SK-N-SH (cell line): ENCODE data around the gene PTPRA. TPM values are rescaled to one million over a fixed set of nuclear protein-coding genes. Genes with fewer than 3 reads are reported as not detected.

Source experiments
- CTCF ChIA-PET: fragments of 300-600, 350-600 bp; formaldehyde crosslinking; extraction: SDS; loops from one replicate; lab custom pipeline; 2021; lab: Yijun Ruan, JAX
- POLR2A ChIA-PET: fragments of 350-600 bp; sonication (Branson Sonifier 250); formaldehyde crosslinking; extraction: SDS; loops from one replicate; lab custom pipeline; 2020; ENCODE audit warnings: antibody characterized with exemption, inconsistent platforms; lab: Yijun Ruan, JAX
- DNase-seq: peaks from one replicate; pipeline ENCODE4 v3.0.0; 2012
- H2AFZ ChIP-seq: fragments of 200-600 bp; sonication (generic); 2 replicates; pipeline ENCODE4 v1.8.1; 2016; ENCODE audit warnings: antibody characterized with exemption, mild to moderate bottlenecking, low read depth
- H3F3A ChIP-seq: fragments of 200-600 bp; sonication (generic); replicated peaks from 2 replicates; pipeline ENCODE3; 2016; ENCODE audit warnings: antibody characterized with exemption, mild to moderate bottlenecking; ENCODE audit not compliant: insufficient read depth
- H3K27ac ChIP-seq, 2 experiments: fragments of 200-500 bp in 1 of 2; fragments of 200-600 bp in 1 of 2; sonication (Bioruptor generic) in 1 of 2; sonication (generic), shearing (Covaris generic) in 1 of 2; 2 replicates each; pipeline versions ENCODE4 v1.5.1 to v1.6.1; 2014 to 2016; ENCODE audit warnings: low read depth in 2 of 2, inconsistent platforms in 1 of 2, low read length in 1 of 2, mild to moderate bottlenecking in 1 of 2, mixed read lengths in 1 of 2
- H3K27me3 ChIP-seq: fragments of 200-600 bp; sonication (generic), shearing (Covaris generic); 2 replicates; pipeline ENCODE4 v1.6.1; 2016; ENCODE audit warnings: mixed run types; ENCODE audit not compliant: insufficient read depth
- H3K36me3 ChIP-seq, 2 experiments: fragments of 200-500 bp in 1 of 2; fragments of 200-600 bp in 1 of 2; sonication (Bioruptor generic) in 1 of 2; sonication (generic) in 1 of 2; replicated peaks in 1 of 2; 2 replicates each; pipeline versions ENCODE3 to v1.5.1; 2014 to 2016; ENCODE audit warnings: low read length in 1 of 2, mild to moderate bottlenecking in 1 of 2; ENCODE audit not compliant: insufficient read depth in 2 of 2, control insufficient read depth in 1 of 2
- H3K4me1 ChIP-seq, 2 experiments: fragments of 200-500 bp in 1 of 2; fragments of 200-600 bp in 1 of 2; sonication (Bioruptor generic) in 1 of 2; sonication (generic), shearing (Covaris generic) in 1 of 2; 2 replicates each; pipeline versions ENCODE4 v1.5.1 to v1.6.1; 2014 to 2016; ENCODE audit warnings: low read depth in 1 of 2, low read length in 1 of 2, mixed run types in 1 of 2; ENCODE audit not compliant: insufficient read depth in 2 of 2, control insufficient read depth in 1 of 2
- H3K4me2 ChIP-seq: fragments of 200-600 bp; sonication (generic), shearing (Covaris generic); 2 replicates; pipeline ENCODE4 v1.6.1; 2017; ENCODE audit warnings: mixed run types
- H3K4me3 ChIP-seq, 2 experiments: fragments of 200-500 bp in 1 of 2; fragments of 200-600 bp in 1 of 2; sonication (Bioruptor generic) in 1 of 2; sonication (generic), shearing (Covaris generic) in 1 of 2; 2 replicates each; pipeline versions ENCODE4 v1.5.1 to v1.8.1; 2014 to 2016; ENCODE audit warnings: low read depth in 2 of 2, inconsistent platforms in 1 of 2, low read length in 1 of 2, mild to moderate bottlenecking in 1 of 2, mixed read lengths in 1 of 2, moderate library complexity in 1 of 2
- H3K79me2 ChIP-seq: fragments of 200-600 bp; sonication (generic); 2 replicates; pipeline ENCODE4 v1.8.1; 2017; ENCODE audit warnings: mild to moderate bottlenecking; ENCODE audit not compliant: insufficient read depth
- H3K9ac ChIP-seq: fragments of 200-600 bp; sonication (generic); 2 replicates; pipeline ENCODE4 v1.6.1; 2017; ENCODE audit warnings: mixed run types
- H3K9me2 ChIP-seq: fragments of 200-600 bp; sonication (generic); 2 replicates; pipeline ENCODE4 v1.6.1; 2017; ENCODE audit warnings: mixed run types
- H3K9me3 ChIP-seq: fragments of 200-600 bp; sonication (generic); 2 replicates; pipeline ENCODE4 v1.6.1; 2017; ENCODE audit warnings: mixed run types, mild to moderate bottlenecking, moderate library complexity
- H4K20me1 ChIP-seq: fragments of 200-600 bp; sonication (generic); 2 replicates; pipeline ENCODE4 v1.6.1; 2017; ENCODE audit warnings: mild to moderate bottlenecking, mixed run types; ENCODE audit not compliant: insufficient read depth
- EP300 ChIP-seq, 2 experiments: IDR thresholded peaks; 2 replicates each; pipeline versions ENCODE4 v1.4.0 to v1.6.1; 2012; ENCODE audit warnings: borderline replicate concordance in 1 of 2, low read depth in 1 of 2, low read length in 1 of 2
- FOXM1 ChIP-seq: IDR thresholded peaks from 2 replicates; pipeline ENCODE4 v1.4.0; 2012; ENCODE audit warnings: low read depth, mild to moderate bottlenecking
- JUND ChIP-seq: IDR thresholded peaks from 2 replicates; pipeline ENCODE4 v1.4.0; 2012
- REST ChIP-seq: IDR thresholded peaks from 2 replicates; pipeline ENCODE4 v1.6.1; 2012; ENCODE audit warnings: mild to moderate bottlenecking, low read depth, low read length, moderate library complexity
- RXRA ChIP-seq: IDR thresholded peaks from 2 replicates; pipeline ENCODE4 v1.4.0; 2012; ENCODE audit warnings: low read depth, mild to moderate bottlenecking, borderline replicate concordance
- SMC3 ChIP-seq: IDR thresholded peaks from 2 replicates; pipeline ENCODE4 v1.6.1; 2012; ENCODE audit warnings: low read depth, low read length, improper control_type of control experiment
- WGBS: methylation state at CpG from one replicate; pipeline ENCODE4 v1.1.6; 2017; ENCODE audit warnings: low lambda C conversion rate; 5-methylcytosine and 5-hydroxymethylcytosine counted together
- polyA plus RNA-seq, 3 experiments: library from polyadenylated mRNA; depleted of rRNA; stranded (reverse); fragments of >200 nt; gene quantifications; 2 replicates each; pipeline ENCODE4 v1.2.3, GENCODE V29; 2012
- TF ChIP-seq, protein P1 (sequence below): IDR thresholded peaks from 2 replicates; pipeline ENCODE4; 2012

PTPRA gene
- polyA plus RNA-seq, 1 of the 3 experiments (the other 2 are of a cell fraction), result 47.6 TPM

DNA sequence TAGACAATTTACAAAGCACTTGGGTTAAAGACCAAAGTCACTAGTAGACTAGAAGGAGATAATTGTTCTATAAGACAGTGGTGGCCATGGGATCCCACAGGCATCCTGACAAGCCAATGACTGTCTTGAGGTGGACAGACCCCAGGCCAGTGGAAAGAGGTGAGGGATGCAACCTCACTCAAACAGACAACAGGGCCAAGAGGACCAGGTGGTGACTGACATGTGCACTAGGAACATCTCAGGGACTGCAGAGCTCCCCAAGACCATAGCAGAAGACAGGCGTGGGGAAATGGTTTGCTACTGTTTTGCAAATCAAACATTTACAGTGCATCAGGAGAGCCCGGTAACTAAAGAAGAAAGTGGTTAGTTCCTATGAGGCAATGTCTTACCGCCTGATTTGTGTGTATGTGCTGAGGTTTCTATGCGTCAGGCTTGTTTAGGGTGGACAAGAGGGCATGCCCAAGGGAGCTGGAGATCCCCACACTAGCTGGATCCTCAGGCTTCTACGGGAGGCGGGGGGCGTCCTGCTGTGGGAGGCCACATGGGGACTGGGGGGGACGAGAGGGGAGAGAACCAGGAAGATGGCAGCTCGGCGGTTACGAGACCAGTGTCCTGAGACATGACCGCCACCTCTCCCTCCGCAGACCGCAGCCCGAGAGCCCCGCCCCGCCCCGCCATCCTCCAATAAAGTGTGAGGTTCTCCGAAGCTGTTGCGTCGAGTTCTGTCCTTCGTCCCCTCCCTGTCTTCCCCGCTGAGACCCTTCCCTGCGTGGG lies 171.9 kb downstream of the PTPRA start:
- H3K9ac ChIP-seq, result peak overlapping the region; percentile 80; the same call in 1 of the 2 replicates
- CTCF ChIA-PET, result interaction anchor here (1.5 kb wide), 1 partner anchor 8 kb away, joined by 7 read pairs; no protein-coding TSS in a partner anchor
- TF ChIP-seq SMC3, result no peak
- no peak for TF ChIP-seq JUND
- TF ChIP-seq REST, result no peak
- TF ChIP-seq, protein P1, sequence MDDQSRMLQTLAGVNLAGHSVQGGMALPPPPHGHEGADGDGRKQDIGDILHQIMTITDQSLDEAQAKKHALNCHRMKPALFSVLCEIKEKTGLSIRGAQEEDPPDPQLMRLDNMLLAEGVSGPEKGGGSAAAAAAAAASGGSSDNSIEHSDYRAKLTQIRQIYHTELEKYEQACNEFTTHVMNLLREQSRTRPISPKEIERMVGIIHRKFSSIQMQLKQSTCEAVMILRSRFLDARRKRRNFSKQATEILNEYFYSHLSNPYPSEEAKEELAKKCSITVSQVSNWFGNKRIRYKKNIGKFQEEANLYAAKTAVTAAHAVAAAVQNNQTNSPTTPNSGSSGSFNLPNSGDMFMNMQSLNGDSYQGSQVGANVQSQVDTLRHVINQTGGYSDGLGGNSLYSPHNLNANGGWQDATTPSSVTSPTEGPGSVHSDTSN, result no peak
- no peak for TF ChIP-seq FOXM1
- no peak for TF ChIP-seq EP300 (IDR thresholded peaks at IDR 0.05; ENCODE audit: borderline replicate concordance in 1 of 2, low read depth in 1 of 2, low read length in 1 of 2)
- TF ChIP-seq RXRA, result no peak
- TF ChIP-seq, all 33 proteins: peak for 0
- WGBS, result 20% methylated on average over 15 of the region's 24 CpGs
- Histone ChIP-seq H3F3A (peaks cover 4% of the 10 kb centered on the region), H3K27ac (peak overlapping the region; percentile 54 to 96), H3K27me3 (no peaks in the 10 kb centered on the region), H2AFZ (peak overlapping the region; percentile 53; the same call in 1 of the 2 replicates), H3K9me3 (no peaks in the 10 kb centered on the region), H3K4me2 (peak overlapping the region; percentile 94), H3K9me2 (no peaks in the 10 kb centered on the region), H3K79me2 (peaks cover 21% of the 10 kb centered on the region), H3K36me3 (peaks cover 12 to 28% of the 10 kb centered on the region in 2 experiments), H3K4me3 (peak overlapping the region; percentile 78 to 97), H3K4me1 (peaks cover 5 to 17% of the 10 kb centered on the region in 2 experiments; a peak in 2 of 4 replicates), H4K20me1 (0 out of 2 replicates have a peak, but pooled peaks cover 5% of the 10 kb centered on the region)
- peak; percentile 91 for DNase-seq
- POLR2A ChIA-PET, result interaction anchor here (0.7 to 1.1 kb wide), 4 partner anchors 30 to 629 kb away, joined by 3 read pairs; partner anchors contain the start of genes FASTKD5 and UBOX5
